A549 treated with ZK216348 at 1 μM for 4 hours (cell line): Measurements from ENCODE around the gene KIF22. TPM values are rescaled to one million over a fixed set of nuclear protein-coding genes. Genes with fewer than 3 reads are reported as not detected.

Experiments used
- total RNA-seq: library from RNA; stranded (reverse); fragments of 200-300 nt; extraction: Qiagen RNA extraction; gene quantifications from 5 replicates; pipeline ENCODE4 v1.2.3, GENCODE V29; 2022; ENCODE audit warnings: low read depth

KIF22 gene
- total RNA-seq = 73.9 to 96.4 TPM (median 95.6 TPM) in 5 replicates

GRCh38 chr16:29790183-29790948, at the start of gene KIF22:
KIF22 (plus strand) TSS chr16:29790751; CDS start chr16:29790760, 9 bp downstream.

DNA sequence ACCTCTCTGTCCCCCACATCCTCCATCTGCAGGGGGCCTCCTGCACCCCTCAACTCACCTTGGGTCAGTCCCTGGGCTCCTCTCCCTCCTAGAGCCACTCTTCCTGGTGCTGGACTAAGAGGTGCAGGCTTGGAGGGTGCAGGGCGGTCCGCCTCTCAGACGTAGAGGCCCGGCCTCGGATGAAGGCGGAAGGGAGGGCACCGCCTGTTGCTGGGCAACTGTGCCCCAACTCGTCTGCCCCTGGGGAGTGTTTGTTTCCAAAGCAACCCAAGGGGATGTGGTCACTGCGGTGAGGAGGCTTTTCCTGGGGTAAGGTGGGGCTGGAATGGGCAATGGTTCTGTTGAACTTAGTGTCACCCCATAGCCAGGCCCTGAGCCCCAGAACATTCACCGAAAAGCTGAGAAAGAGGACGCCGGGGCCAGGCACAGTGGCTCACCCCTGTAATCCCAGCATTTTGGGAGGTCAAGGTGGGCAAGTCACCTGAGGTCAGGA, 44.7 kb upstream of the KIF22 start, which contains the start of gene C16orf54:
Gene C16orf54 (minus strand): TSS at position 138 of the 493 bp plus-strand sequence. CDS start 1,039 bp downstream, outside the sequence.

DNA sequence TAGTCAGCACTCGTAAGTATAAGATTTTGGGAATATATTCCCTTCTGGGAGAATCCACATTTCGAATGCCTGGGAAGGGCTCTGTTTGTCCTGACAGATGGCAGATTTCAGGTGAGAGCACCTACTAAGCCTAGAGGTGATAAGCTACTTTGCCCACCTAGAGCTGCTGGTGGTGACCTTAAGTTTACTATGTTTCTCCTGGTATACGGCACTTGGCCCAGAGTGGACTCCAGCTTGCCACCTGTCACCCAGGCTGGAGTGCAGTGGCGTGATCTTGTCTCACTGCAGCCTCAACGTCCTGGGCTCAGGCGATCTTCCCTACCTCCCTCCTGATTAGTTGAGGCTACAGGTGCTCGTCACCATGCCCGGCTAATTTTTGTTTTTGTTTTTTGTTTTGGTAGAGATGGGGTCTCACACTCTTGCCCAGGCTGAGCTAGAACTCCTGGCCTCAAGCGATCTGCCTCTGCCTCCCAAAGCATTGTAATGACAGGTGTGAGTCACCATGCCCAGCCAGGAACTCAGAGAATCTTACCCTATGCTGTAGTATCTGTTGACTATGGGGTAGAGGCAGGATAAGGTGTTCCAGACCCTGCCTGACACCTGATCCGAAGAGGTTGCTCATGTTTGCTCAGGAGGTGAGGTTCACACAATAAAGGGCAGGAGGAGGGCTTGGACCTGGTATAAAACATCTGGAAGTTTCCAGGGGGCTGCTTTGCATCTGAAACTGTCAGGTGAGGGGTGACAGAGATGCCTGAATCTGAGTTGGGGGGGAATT, 12.8 kb upstream of the KIF22 start, which contains the start of gene ZG16:
Gene ZG16 (plus strand): TSS at position 681 of the 775 bp plus-strand sequence. CDS start 1,011 bp downstream, outside the sequence.

GRCh38 chr16:29806099-29806579, 15.6 kb downstream of the KIF22 start, which contains the start of gene MAZ:
MAZ (plus strand) TSS chr16:29806529; CDS start chr16:29806702, 173 bp downstream.

GRCh38 chr16:29811896-29812665, 21.5 kb downstream of the KIF22 start, which contains the start of gene PRRT2:
PRRT2 (plus strand) TSS chr16:29812193; CDS start chr16:29813055, 862 bp downstream.

GRCh38 chr16:29815793-29816693, 25.5 kb downstream of the KIF22 start, which contains the start of gene PAGR1:
PAGR1 (plus strand) TSS chr16:29816152; CDS start chr16:29816526, 374 bp downstream.

GRCh38 chr16:29820271-29820701, 29.7 kb downstream of the KIF22 start, which contains the start of gene MVP:
MVP (plus strand) TSS chr16:29820462; CDS start chr16:29830550, 10,088 bp downstream.

Other genes with a start within 250 kb of the KIF22 start
- gene SPN, start 127.5 kb upstream of the KIF22 start, total RNA-seq = 0.08 TPM in 1 of 5 replicates, not detected in the others
- gene QPRT, start 111.6 kb upstream of the KIF22 start, total RNA-seq = 0.31 to 1.1 TPM (median 0.87 TPM) in 5 replicates
- gene C16orf54, start 44.8 kb upstream of the KIF22 start, total RNA-seq = not detected in 5 replicates
- not detected in 5 replicates for gene ZG16, start 12.5 kb upstream of the KIF22 start, total RNA-seq
- gene MAZ, start 15.8 kb downstream of the KIF22 start, total RNA-seq = 140 to 181 TPM (median 172 TPM) in 5 replicates
- 0.27 to 0.52 TPM (median 0.33 TPM) in 5 replicates for gene PRRT2, start 21.4 kb downstream of the KIF22 start, total RNA-seq
- gene PAGR1, start 25.4 kb downstream of the KIF22 start, total RNA-seq = 35.0 to 50.8 TPM (median 46.6 TPM) in 5 replicates
- 99.3 to 146 TPM (median 135 TPM) in 5 replicates for gene MVP, start 29.7 kb downstream of the KIF22 start, total RNA-seq
- gene CDIPT, start 72.5 kb downstream of the KIF22 start, total RNA-seq = 47.4 to 106 TPM (median 95.8 TPM) in 5 replicates
- gene SEZ6L2, start 108.8 kb downstream of the KIF22 start, total RNA-seq = 11.0 to 24.3 TPM (median 19.9 TPM) in 5 replicates
- 12.4 to 27.0 TPM (median 23.7 TPM) in 5 replicates for gene ASPHD1, start 109.7 kb downstream of the KIF22 start, total RNA-seq
- gene KCTD13, start 135.5 kb downstream of the KIF22 start, total RNA-seq = 9.3 to 20.1 TPM (median 15.0 TPM) in 5 replicates
- 72.2 to 98.5 TPM (median 97.9 TPM) in 5 replicates for gene TMEM219, start 171.3 kb downstream of the KIF22 start, total RNA-seq
- 16.9 to 36.1 TPM (median 34.3 TPM) in 5 replicates for gene TAOK2, start 183.1 kb downstream of the KIF22 start, total RNA-seq
- 9.6 to 19.0 TPM (median 14.5 TPM) in 5 replicates for gene HIRIP3, start 204.9 kb downstream of the KIF22 start, total RNA-seq
- 101 to 119 TPM (median 109 TPM) in 5 replicates for gene INO80E, start 205.5 kb downstream of the KIF22 start, total RNA-seq
- 0.88 to 3.5 TPM (median 2.5 TPM) in 5 replicates for gene DOC2A, start 220.3 kb downstream of the KIF22 start, total RNA-seq
- not detected in 5 replicates for gene C16orf92, start 232.4 kb downstream of the KIF22 start, total RNA-seq
- 0.26 to 0.56 TPM (median 0.36 TPM) in 4 of 5 replicates, not detected in the other for gene TLCD3B, start 240.5 kb downstream of the KIF22 start, total RNA-seq